PFSK-1 (cell line): ENCODE results near the gene TAF3.

ENCODE experiments used
- FOXP2 ChIP-seq: optimal IDR thresholded peaks from 2 replicates; pipeline ENCODE3; 2011; ENCODE audit warnings: borderline replicate concordance, control low read depth, inconsistent platforms; ENCODE audit not compliant: insufficient read depth; ENCODE audit errors: extremely low read length, extremely low read depth
- POLR2AphosphoS5 ChIP-seq: IDR thresholded peaks from 2 replicates; pipeline ENCODE4 v1.6.1; 2012; ENCODE audit warnings: low read depth, mild to moderate bottlenecking, control low read depth, low read length, moderate library complexity
- REST ChIP-seq, 2 experiments: IDR thresholded peaks; 2 replicates each; pipeline versions ENCODE4 v1.6.1 to v1.8.0; 2011 to 2012; ENCODE audit warnings: low read depth in 2 of 2, low read length in 2 of 2, control low read depth in 1 of 2, inconsistent platforms in 1 of 2, mild to moderate bottlenecking in 1 of 2, moderate library complexity in 1 of 2; ENCODE audit not compliant: insufficient read depth in 1 of 2
- SIN3A ChIP-seq: IDR thresholded peaks from 2 replicates; pipeline ENCODE4 v1.6.1; 2012; ENCODE audit warnings: mild to moderate bottlenecking, low read length, moderate library complexity, borderline replicate concordance; ENCODE audit not compliant: insufficient read depth
- TAF1 ChIP-seq: IDR thresholded peaks from 2 replicates; pipeline ENCODE4 v1.6.1; 2012; ENCODE audit warnings: low read length, control low read depth, borderline replicate concordance; ENCODE audit not compliant: insufficient read depth

Gene TAF3

GRCh38 chr10:8052956-8053445 is 234.7 kb downstream of the TAF3 start:
- no peak for TF ChIP-seq TAF1
- no peak for TF ChIP-seq FOXP2
- no peak for TF ChIP-seq POLR2AphosphoS5
- no peak for TF ChIP-seq REST (IDR thresholded peaks at IDR 0.05; ENCODE audit: insufficient read depth in 1 of 2, low read depth in 2 of 2, low read length in 2 of 2)
- no peak for TF ChIP-seq SIN3A

GRCh38 chr10:8053446-8054243 is 235.3 kb downstream of the TAF3 start:
- TF ChIP-seq TAF1, result peak; percentile 73; the same call in 1 of the 2 replicates
- TF ChIP-seq REST (IDR thresholded peaks at IDR 0.05; ENCODE audit: insufficient read depth in 1 of 2, low read depth in 2 of 2, low read length in 2 of 2), result 0 out of 4 replicates have a peak, but pooled peaks have one; percentile 18 to 24
- no peak; the same call in 1 of the 2 replicates for TF ChIP-seq SIN3A
- peak; percentile 38 for TF ChIP-seq POLR2AphosphoS5

- TF ChIP-seq REST (IDR thresholded peaks at IDR 0.05; ENCODE audit: insufficient read depth in 1 of 2, low read depth in 2 of 2, low read length in 2 of 2) (no peak; a peak in 1 of 4 replicates), POLR2AphosphoS5 (no peak)
Observed at GRCh38 chr10:8054244-8054493, 235.9 kb downstream of the TAF3 start.

- TF ChIP-seq POLR2AphosphoS5 (peak; percentile 87), TAF1 (peak; percentile 77), SIN3A (peak; percentile 78; the same call in 1 of the 2 replicates), FOXP2 (no peak), REST (IDR thresholded peaks at IDR 0.05; ENCODE audit: insufficient read depth in 1 of 2, low read depth in 2 of 2, low read length in 2 of 2) (0 out of 4 replicates have a peak, but pooled peaks of 1 of the 2 experiments have one; percentile 15)
Observed at GRCh38 chr10:8054494-8055407, 236.4 kb downstream of the TAF3 start, which contains the start of gene GATA3. TSS of gene GATA3 (plus strand) at chr10:8054688. CDS start at chr10:8055656, 968 bp downstream.
